HuH-7 (cell line): ENCODE data around the gene TAS2R13.

Source experiments
- DNase-seq: peaks from one replicate; pipeline ENCODE4 v3.0.0; 2011; ENCODE audit warnings: low spot score

The TAS2R13 gene, protein sequence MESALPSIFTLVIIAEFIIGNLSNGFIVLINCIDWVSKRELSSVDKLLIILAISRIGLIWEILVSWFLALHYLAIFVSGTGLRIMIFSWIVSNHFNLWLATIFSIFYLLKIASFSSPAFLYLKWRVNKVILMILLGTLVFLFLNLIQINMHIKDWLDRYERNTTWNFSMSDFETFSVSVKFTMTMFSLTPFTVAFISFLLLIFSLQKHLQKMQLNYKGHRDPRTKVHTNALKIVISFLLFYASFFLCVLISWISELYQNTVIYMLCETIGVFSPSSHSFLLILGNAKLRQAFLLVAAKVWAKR

DNA sequence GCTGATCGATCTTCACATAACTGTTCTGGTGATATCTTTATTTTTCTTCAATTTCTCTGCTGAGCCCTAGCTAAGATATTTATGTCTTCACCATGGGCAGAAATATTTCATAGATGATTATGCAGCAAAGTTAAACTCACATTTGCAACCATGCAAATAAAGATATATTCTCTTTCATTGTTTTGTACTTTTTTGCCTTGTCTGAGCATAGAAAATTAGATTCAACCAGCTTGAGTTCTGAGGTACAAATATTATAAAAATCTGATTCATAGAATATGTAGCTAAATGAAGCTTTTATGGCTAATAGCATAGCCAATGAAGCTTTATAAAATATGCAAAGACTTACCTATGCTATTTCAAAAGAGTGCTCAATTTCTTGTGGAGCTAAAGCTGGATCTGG, at the start of gene TAS2R13:
TAS2R13 (minus strand) TSS at position 101 of the 400 bp plus-strand sequence. CDS start 264 bp downstream, outside the sequence.
- DNase-seq, result no peak

GRCh38 chr12:10957741-10958140, 48.4 kb upstream of the TAS2R13 start:
- DNase-seq, result no peak

DNA sequence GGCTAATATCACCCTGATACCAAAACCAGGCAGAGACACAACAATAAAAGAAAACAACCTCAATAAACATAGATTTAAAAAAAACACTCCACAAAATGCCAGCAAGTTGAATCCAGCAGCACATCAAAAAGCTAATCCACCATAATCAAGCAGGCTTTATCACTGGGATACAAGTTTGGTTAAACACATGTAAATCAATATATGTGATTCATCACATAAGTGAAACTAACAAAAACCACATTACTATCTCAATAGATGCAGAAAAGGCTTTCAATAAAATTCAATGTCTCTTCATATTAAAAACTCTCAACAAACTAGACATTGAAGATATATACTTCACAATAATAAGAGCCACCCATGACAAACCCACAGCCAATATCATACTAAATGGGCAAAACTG, 46.7 kb upstream of the TAS2R13 start:
- no peak for DNase-seq

- no peak for DNase-seq
Observed at GRCh38 chr12:10952645-10953044, 43.3 kb upstream of the TAS2R13 start.

DNA sequence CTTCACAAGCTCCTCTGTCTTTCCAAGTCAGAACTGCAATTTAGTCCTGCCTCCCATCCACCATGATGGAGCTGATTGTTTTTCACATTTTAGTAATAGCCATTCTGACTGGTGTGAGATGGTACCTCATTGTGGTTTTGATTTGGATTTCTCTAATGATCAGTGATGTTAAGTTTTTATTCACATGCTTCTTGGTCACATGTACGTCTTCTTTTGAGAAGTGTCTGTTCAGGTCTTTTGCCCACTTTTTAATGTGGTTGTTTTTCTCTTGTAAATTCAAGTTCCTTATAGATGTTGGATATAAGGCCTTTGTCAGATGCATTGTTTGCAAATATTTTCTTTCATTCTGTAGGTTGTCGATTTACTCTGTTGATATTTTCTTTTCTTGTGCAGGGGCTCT, 33.8 kb upstream of the TAS2R13 start:
- DNase-seq, result no peak

DNA sequence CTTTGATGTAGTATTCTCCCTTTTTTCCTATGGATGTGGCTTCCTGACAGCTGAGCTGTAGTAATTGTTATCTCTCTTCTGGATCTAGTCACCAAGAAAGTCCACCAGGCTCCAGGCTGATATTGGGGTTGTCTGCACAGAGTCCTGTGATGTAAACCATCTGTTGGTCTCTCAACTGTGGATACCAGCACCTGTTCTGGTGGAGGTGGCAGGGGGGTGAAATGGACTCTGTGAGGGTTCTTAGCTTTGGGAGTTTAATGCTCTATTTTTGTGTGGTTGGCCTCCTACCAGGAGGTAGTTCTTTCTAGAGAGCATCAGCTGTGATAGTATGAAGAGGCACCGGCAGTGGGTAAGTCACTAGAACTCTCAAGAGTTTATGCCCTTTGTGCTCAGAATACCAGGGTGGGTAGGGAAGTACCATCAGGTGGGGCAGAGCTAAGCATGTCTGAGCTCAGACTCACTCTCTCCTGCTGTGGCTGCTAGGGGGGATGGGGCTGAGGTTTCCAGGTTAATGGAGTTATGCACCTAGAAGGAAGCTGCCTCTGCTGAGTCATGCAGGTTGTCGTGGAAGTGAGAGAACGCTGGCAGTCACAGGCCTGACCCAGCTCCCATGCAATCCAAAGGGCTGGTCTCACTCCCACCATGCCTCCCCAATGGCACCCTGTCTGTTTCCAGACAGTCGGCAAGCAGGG, 32.7 kb upstream of the TAS2R13 start:
- no peak for DNase-seq

DNA sequence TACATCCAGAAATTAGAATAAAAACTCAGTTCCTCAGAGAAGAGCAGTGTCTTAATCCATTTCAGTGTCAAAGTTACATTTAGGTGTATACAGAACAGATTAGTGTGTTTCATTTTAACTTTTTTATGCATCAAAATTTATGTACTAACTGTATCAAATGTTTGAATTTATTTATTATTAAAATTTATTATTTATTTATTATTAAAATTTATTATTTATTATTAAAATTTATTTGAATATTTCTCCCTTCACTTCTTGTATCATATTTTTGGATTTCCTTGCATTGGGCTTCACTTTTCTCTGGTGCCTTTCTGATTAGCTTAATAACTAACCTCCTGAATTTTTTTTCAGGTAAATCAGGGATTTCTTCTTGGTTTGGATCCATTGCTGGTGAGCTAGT, 32.0 kb upstream of the TAS2R13 start:
- no peak for DNase-seq

DNA sequence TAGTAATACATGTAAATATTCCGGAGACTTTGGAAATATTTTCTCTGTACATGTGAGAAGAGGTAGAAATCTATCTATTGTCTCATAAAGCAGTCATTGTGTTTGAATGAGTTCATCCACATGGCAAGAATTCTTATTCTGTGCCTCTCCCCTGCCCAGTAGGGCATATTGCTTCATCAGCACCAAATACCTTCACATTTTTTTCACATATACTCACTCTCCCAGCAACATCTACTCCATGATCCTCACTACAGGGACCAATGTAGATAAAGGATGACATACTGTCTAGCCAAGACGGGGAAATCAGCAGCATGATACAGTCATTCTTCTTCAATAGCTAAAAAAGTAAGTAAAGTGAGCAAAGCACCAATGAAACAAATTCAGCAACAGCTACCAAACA, 31.0 kb upstream of the TAS2R13 start:
- no peak for DNase-seq

GRCh38 chr12:10939163-10939562, 29.8 kb upstream of the TAS2R13 start, which contains the start of gene TAS2R14:
Gene TAS2R14, minus strand, starts transcription at chr12:10939263. Its CDS starts 56 bp downstream, at chr12:10939207.
- no peak for DNase-seq

DNA sequence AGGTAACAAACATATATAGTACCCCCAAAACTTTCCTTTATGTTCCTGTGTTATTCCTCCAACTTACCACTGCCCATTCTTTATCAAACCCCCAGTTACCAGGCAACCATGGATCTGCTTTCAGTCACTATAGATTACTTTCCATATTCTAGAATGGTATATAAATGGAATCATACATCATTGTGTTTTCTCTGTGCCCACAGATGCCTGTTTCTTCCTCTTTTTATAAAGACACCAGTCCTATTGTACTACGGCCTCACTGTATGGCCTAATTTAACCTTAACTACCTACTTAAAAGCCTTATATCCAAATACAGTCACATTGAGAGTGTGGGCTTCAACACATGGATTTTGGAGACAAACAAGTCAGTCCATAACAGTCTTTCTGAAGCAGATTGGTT, 27.1 kb upstream of the TAS2R13 start:
- DNase-seq, result no peak

- no peak for DNase-seq
Observed at GRCh38 chr12:10928746-10929286, 19.5 kb upstream of the TAS2R13 start, which contains the start of gene PRH2. Gene PRH2, plus strand, starts transcription at chr12:10929236. Its CDS starts 38 bp downstream, at chr12:10929274.

DNA sequence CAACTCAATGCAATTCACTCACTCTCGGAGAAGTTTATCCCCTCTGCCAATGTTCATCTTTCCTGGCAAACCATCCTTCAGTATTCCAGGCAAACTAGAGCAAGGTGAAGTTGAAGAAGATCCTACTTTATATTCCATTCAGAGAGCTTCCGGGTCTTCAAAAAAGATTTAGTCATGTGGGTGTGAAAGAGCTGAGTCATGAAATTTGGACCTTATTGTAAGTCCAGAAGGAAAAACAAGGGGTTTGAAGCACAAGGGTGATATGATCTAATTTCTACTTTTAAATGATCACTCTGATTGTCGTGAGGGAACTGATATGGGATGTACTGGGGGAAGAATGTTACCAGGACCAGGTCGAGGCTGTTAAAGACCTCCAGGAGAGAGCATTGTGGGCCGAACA, 16.9 kb upstream of the TAS2R13 start:
- no peak for DNase-seq

- no peak for DNase-seq
Observed at GRCh38 chr12:10919809-10920208, 10.4 kb upstream of the TAS2R13 start.

DNA sequence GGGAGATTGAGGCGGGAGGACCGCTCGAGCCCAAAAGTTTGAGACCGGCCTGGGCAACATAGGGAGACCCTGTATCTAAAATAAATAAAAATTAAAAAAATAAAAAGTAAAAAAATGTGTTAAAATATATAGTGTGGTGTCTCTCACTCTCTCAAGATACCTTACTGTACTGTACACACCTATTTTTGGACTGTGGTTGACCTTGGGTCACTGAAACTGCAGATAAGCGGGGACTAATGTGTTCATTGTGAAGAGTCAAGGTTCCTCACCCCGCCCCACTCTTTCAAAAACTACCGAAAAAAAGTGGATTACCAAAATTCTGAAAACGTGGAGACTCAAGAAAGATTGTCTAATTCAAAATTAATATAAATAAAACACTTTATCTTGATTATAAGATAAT, 1.0 kb upstream of the TAS2R13 start:
- DNase-seq, result no peak

DNA sequence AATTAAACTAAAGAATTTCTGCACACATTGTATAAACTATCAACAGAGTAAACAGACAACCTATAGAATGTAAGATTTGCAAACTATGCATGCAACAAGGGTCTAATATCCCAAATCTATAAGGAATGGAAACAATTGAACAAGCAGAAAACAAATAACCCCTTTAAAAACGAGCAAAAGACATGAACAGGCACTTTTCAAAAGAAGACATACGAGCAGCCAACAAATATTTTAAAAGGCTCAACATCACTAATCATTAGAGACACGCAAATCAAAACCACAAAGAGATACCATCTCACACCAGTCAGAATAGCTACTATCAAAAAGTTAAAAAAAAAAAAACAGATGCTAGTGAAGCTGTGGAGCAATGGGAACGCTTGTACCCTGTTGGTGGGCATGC, 4.7 kb downstream of the TAS2R13 start:
- DNase-seq, result no peak

GRCh38 chr12:10901427-10901826, 7.9 kb downstream of the TAS2R13 start:
- DNase-seq, result no peak

- no peak for DNase-seq
Observed at GRCh38 chr12:10900972-10901371, 8.4 kb downstream of the TAS2R13 start.

DNA sequence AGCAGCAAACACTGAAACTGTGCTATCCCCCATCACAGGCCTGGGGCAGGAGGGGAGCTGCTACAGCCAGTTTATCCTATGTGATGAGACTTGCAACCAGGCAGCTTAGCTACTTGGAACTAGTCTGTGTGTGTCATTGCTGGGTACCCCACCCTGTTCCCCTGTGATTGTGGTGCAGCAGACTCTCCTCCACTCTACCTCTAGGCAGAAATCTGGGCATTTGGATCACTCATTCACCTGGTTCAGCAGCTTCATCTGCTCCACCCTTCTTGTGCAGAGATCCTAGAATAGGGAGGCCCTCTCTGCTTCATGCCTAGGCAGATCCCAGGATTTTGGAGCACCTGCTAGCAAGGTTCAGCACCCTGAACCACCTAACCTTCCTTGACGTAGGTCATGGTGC, 8.8 kb downstream of the TAS2R13 start:
- DNase-seq, result no peak

GRCh38 chr12:10896854-10897253, 12.5 kb downstream of the TAS2R13 start:
- DNase-seq, result no peak

DNA sequence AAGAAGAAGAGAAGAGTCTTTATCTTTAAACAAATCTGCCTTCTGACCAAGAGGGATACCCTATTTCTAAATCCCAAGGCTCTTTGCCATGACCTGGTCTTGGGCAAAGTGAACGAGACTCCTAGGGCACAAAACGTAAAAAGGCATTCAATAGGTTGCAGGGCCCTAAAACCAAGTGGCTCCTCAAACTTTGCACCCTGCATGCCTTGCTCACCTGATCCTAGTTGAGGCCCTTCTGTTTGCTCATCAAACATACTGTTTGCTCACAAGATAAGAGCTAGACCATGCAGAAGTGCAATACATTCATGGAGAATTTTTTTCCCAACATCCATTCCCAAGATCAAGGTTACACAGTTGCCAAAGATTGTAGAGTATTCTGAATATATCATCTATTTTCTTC, 17.4 kb downstream of the TAS2R13 start:
- peak; percentile 30 for DNase-seq

GRCh38 chr12:10889226-10889625, 20.1 kb downstream of the TAS2R13 start:
- no peak for DNase-seq

GRCh38 chr12:10884086-10884725, 25.2 kb downstream of the TAS2R13 start, which contains the start of gene PRH1:
Gene PRH1, minus strand, starts transcription at chr12:10884255. Its CDS starts 38 bp downstream, at chr12:10884217.
- DNase-seq, result no peak

- DNase-seq, result no peak
Observed at GRCh38 chr12:10873378-10873777, 36.0 kb downstream of the TAS2R13 start.
